HG02973 (cell line): ENCODE data around the gene CXCL12.

Experiments
- ATAC-seq: cut with Tn5 transposase; IDR thresholded peaks from one replicate; pipeline ENCODE4 v1.9.1; 2021; ENCODE audit warnings: moderate library complexity; ENCODE audit not compliant: unreplicated experiment

CXCL12 gene

GRCh38 chr10:44399659-44400451, 15.0 kb upstream of the CXCL12 start:
- ATAC-seq: no peak

- ATAC-seq: no peak
Measured at GRCh38 chr10:44398747-44399658, 14.1 kb upstream of the CXCL12 start.

- ATAC-seq: no peak
Measured at GRCh38 chr10:44398271-44398670, 13.4 kb upstream of the CXCL12 start.

DNA sequence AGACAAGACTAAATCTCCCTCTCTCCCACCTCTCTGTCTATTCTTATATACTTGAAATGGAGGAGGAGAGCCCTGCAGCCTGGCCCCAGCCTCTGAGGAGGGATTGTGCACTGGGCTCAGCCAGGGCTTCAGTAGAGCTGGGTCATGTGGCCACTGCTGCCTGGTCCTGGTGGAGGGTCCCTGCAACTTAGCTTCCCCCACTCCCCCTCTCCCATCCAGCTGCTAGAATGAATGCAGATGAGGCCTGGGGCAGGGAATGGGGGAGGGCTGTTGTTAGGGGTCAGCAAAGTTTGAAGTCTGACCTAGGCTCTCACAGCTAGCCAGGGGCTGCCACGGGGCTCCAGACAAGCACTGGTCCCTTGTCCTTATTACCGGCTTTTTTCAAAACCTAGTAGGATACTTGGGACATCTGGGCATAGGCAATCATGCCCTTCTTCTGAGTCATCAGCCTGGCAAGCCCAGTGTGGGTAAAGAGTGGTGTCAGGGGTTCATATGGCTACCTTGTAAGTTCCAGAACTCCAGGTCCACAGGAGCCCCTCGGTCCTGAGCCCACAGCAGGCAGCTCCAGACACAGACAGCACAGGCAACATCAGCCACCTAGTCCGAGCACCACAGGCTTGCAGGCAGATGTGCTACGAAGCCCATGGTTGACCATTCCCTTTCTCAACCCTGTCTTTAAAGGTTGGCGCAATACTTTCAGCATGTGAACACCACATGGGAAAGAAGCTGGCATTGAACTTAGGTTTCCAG, 12.8 kb upstream of the CXCL12 start:
- ATAC-seq: no peak

- no peak for ATAC-seq
Measured at GRCh38 chr10:44396671-44397191, 11.8 kb upstream of the CXCL12 start.

GRCh38 chr10:44395902-44396670, 11.2 kb upstream of the CXCL12 start:
- ATAC-seq: no peak

DNA sequence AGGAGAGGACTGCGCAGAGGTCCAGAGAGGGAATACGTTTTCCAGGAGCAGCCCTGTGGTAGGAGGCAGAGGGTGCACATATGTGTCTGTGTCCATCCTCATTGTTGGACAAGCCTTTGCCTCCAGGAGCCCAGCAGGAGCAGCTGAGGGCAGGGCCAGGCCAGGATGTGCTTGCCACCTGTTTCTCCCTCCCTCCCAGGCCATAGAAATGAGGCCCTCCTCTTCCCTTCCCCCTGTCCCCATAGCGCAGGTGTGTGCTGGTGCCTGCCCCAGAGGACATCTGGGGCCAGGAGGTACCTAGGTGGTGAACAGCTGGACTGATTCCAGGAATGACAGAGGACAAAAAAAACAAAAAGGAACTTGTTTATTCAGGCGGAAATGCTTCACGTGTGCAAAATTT, 10.5 kb upstream of the CXCL12 start:
- ATAC-seq: no peak

DNA sequence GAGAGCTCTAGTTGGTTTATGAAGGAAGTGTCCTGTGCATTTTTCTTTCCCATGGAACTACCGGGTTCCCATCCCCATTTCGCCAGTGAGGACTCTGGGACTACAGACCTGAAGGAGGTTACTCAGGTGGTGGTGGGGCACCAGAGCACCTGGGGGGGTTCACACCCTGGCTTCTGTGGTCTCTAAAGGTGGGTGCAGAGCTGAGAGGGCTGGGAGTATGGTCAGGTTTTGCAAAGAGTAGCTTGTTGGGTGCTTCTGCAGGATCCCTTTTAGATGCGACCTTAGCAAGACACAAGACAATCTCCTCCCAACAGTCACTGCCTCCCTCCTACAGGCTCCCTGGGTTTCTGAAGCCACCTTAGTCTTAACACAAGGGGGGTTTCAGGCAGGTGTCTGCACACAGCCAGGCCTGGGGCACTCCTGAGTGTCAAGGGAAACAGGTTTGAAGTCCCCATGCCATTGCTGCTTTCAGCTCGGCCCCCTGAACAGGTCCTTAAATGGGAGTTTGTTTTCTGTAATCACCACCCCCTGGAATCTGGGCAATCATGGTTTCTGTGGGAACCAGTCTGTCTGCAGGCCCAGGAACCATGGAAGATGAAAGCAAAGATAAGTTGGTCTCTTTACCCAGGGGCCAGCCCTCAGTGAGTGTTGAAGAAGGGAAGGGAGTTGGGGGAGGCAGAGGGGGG, 9.9 kb upstream of the CXCL12 start:
- ATAC-seq: no peak

GRCh38 chr10:44393834-44394547, 9.1 kb upstream of the CXCL12 start:
- no peak for ATAC-seq

- ATAC-seq: no peak
Measured at GRCh38 chr10:44393051-44393630, 8.2 kb upstream of the CXCL12 start.

- ATAC-seq: no peak
Measured at GRCh38 chr10:44392420-44392819, 7.5 kb upstream of the CXCL12 start.

- no peak for ATAC-seq
Measured at GRCh38 chr10:44391981-44392380, 7.1 kb upstream of the CXCL12 start.

DNA sequence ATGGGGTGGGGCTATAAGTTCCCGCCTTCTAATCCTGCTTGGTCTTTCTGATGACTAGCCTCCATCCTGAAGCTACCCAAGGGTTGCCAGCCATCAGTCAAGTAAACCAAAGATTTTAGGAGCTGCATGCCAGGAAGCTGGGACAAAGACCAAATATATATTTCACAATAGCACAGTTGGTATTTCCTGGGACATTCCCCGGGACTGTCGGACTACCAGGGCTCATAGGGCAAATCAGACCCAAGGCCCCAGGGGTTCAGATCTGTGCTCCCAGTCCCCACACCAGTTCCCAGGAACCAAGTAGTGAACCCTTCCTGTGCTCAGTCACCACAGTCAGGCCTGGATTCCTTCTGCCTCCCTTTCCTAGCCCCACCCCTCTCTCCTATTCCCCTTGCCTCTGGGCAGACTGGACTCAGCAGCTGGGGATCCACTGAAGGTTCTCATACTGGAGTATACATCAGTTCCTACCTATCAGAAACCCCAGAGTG, 5.7 kb upstream of the CXCL12 start:
- no peak for ATAC-seq

DNA sequence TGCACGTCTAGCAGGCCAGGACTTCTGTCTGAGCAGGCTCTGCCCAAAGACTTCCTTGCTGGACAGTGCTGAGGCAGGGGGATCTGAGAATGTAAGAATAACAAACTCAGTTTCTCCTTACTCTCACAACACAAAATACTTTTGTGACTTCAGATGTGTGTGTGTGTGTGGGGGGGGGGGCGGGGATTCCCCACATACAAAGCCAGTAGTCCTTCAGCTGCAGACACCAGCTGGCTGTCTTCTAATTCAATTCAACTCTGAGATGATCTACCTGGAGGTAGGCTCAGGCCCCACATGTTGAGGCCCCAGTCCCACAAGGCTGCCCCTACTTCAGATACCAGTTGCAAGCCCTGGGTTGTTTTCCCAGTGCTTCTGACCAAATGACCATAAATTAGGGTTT, 4.7 kb upstream of the CXCL12 start:
- ATAC-seq: no peak

DNA sequence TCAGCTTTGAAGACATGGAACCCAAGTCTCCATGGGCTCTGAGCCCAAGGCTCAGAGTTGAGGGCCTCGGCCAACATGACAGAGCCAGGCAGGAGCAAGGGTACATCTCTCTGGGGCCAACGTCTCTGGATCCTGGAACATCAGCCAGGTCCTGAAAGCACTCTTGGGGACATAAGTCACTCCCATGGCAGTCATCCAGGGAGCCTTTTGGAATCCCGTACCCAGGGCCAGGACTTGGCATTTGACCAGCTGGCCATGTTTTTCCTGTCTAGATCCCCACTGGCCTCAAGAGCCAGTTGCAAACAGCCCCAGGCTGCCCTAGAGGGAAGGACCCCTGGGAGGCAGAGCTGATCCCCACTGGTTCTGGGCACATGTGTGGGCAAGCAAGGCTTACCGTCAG, 4.3 kb upstream of the CXCL12 start:
- ATAC-seq: no peak

DNA sequence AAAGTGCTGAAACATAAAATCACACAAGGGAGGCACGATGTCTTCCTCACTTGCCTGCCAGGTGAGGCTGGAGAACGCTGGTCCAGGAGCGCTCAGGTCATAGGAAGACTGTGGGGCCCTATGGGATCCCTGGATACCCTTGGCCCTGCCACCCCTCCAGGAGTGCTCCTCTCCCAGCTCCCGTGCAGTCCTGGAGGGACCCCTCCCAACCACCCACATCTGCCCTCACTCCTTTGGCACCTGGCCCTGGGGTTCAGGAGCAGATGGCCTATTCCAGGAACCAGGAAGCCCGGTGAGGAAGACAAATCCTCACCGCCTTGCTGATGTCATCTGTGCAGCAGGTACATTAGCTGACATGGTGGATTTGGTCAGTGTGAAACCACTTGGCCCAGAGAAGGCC, 3.7 kb upstream of the CXCL12 start:
- ATAC-seq: no peak

GRCh38 chr10:44387853-44388251, 3.0 kb upstream of the CXCL12 start:
- no peak for ATAC-seq

GRCh38 chr10:44386546-44387052, 1.7 kb upstream of the CXCL12 start:
- peak; percentile 56 for ATAC-seq
